ENCODE data around the gene SWT1.
"Not testable (repeated sequence)": the region's sequence is repeated elsewhere in the genome, so short reads cannot be mapped to it uniquely, and the experiment has no call there.

Gene SWT1

DNA sequence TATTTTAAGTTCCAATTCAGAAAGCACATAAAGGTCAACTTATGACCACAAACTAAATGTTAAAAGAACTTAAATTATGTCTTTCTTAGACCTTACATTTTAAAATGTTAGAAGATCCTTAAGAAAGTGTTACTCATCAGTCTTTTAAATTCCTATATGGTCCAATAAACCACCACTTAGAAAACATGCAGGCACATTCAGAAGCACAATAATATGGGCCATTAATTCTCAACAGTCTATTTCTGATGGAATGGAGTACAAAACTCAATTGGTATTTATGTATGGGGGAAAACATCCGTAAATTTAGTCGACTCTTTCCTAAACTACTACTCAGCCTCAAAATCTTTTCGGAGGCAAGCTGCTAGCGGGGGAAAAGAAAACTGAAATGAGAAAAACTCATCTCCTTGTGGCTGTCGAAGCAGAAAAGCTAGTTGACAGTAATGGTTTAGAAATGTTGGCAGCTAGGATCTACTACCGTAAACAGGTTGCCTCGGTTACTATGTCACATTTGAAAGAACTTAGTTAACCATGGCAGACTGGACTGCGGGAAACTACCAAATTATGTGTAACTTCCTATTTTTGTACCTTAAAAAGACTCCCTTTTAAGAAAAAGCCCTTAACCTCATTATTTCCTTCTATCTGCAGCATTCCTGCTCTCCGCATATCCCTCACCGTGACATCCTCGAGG is 1.2 kb upstream of the SWT1 start:
- Histone ChIP-seq H3K36me3 (ENCODE audit: insufficient read depth, low read length) (no peaks in the 10 kb centered on the region; the same call in 1 of the 2 replicates), H3K9ac (ENCODE audit: low read depth, low read length) (peak overlapping the region; percentile 81), H3K4me1 (ENCODE audit: insufficient read depth, low read length) (no peaks in the 10 kb centered on the region), H3K9me3 (ENCODE audit: control insufficient read depth, insufficient read depth, low read length) (no peaks in the 10 kb centered on the region)

GRCh38 chr1:185156288-185156853 is 596 bp upstream of the SWT1 start:
- H3K9ac ChIP-seq (ENCODE audit: low read depth, low read length), result peak overlapping the region; percentile 81
- H3K36me3 ChIP-seq (ENCODE audit: insufficient read depth, low read length), result no peaks in the 10 kb centered on the region; the same call in 1 of the 2 replicates
- no peaks in the 10 kb centered on the region for H3K4me1 ChIP-seq (ENCODE audit: insufficient read depth, low read length)
- H3K9me3 ChIP-seq (ENCODE audit: control insufficient read depth, insufficient read depth, low read length), result no peaks in the 10 kb centered on the region

DNA sequence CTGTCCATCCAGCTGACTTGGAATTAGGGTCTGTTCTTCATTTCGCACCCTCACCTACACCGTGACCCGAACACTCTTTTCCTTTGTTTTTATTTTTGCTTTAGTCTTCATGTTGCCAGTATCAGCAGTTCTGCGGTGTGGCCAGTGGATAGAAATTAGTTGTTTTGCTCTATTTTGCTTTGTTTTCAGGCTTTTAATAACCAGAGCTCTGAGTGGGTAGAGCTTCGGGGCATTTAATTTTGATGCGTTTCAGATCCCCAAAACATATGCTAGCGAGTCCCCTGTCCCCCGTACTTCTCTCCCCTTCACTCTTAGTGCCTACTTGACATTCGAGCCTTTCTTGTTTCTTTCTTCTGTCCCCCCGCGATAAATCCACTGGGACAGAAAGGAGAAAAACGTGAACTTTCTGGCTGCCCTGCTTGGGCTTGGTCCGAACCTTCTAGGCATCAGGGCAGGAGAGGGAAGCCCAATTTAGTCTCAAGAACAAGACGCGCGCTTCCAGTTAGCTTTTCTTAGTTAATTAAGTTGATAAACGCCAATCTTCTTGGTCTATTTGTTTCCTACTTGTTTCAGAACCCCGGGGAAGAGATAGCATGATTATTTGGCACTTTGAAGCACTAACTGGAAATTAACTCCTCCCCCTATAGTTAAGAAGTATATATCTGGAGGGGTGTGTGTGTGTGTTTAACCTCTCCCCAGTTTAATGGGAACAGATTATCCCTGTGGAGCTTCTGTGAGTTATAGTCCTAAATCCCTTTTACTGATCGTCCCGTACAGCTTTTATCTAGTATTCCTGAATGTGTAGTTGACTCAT is 839 bp downstream of the SWT1 start:
- Histone ChIP-seq H3K36me3 (ENCODE audit: insufficient read depth, low read length) (no peaks in the 10 kb centered on the region), H3K9ac (ENCODE audit: low read depth, low read length) (peak overlapping the region; percentile 93), H3K9me3 (ENCODE audit: control insufficient read depth, insufficient read depth, low read length) (no peaks in the 10 kb centered on the region), H3K4me1 (ENCODE audit: insufficient read depth, low read length) (no peaks in the 10 kb centered on the region)

DNA sequence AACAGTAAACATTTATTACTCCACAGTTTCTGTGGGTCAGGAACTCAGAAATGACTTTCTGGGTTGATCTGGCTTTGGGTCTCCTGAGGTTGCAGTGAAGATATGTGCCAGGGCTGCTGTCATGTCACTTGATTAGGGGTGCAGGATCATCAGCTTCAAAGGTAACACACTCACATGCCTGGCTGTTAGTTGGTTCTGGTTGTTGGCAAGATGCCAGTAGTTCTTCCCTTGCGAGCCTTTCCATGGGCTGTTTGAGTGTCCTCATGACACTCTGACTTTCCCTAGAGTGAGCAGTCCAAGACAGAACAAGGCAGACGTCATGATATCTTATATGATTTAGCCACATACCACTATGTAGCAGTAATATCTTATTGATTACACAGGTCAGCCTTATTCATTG is 1.8 kb downstream of the SWT1 start:
- Histone ChIP-seq H3K9ac (ENCODE audit: low read depth, low read length) (no peak overlapping the region), H3K4me1 (ENCODE audit: insufficient read depth, low read length) (no peaks in the 10 kb centered on the region), H3K36me3 (ENCODE audit: insufficient read depth, low read length) (no peaks in the 10 kb centered on the region), H3K9me3 (ENCODE audit: control insufficient read depth, insufficient read depth, low read length) (no peaks in the 10 kb centered on the region)

DNA sequence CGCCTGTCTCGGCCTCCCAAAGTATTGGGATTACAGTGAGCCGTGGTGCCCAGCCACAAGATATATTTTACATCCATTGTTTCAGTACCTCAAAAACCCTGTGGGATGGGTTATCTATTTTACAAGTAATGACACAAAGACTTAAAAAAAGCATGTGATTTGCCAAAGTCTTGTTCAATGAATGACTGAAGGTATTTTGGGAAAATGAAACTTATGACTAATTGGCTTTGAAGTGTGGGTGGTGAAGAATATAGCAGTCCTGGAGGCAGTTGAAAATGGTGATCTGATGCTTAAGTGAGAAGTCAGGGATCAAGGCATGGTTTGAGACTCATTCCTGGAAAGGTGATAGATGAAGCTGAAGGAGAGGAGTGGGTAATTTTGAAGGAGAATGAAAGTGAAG is 3.0 kb downstream of the SWT1 start:
- Histone ChIP-seq H3K4me1 (ENCODE audit: insufficient read depth, low read length) (no peaks in the 10 kb centered on the region), H3K9me3 (ENCODE audit: control insufficient read depth, insufficient read depth, low read length) (no peaks in the 10 kb centered on the region), H3K36me3 (ENCODE audit: insufficient read depth, low read length) (no peaks in the 10 kb centered on the region), H3K9ac (ENCODE audit: low read depth, low read length) (no peak overlapping the region)

DNA sequence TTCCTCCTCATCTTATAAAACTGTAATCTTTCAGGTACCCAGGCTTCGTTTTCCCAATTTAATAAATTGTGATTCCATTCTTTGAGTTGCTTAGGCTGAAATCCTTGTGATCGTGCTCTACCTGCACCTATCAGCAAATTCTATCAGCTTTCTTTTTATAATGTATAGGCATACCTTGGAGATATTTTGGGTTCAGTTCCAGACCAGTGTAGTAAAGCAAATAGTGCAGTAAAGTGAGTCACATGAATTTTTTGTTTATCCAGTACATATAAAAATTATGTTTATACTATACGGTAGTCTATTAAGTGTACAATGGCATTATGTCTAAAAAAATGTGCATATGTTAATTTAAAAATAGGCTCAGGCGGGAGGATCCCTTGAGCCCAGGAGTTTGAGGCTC is 5.5 kb downstream of the SWT1 start:
- H3K36me3 ChIP-seq (ENCODE audit: insufficient read depth, low read length), result no peaks in the 10 kb centered on the region
- H3K4me1 ChIP-seq (ENCODE audit: insufficient read depth, low read length), result no peaks in the 10 kb centered on the region
- no peak overlapping the region for H3K9ac ChIP-seq (ENCODE audit: low read depth, low read length)
- no peaks in the 10 kb centered on the region for H3K9me3 ChIP-seq (ENCODE audit: control insufficient read depth, insufficient read depth, low read length)

GRCh38 chr1:185166106-185166505 is 9.1 kb downstream of the SWT1 start:
- Histone ChIP-seq H3K9me3 (ENCODE audit: control insufficient read depth, insufficient read depth, low read length) (no peaks in the 10 kb centered on the region), H3K4me1 (ENCODE audit: insufficient read depth, low read length) (no peaks in the 10 kb centered on the region), H3K9ac (ENCODE audit: low read depth, low read length) (no peak overlapping the region), H3K36me3 (ENCODE audit: insufficient read depth, low read length) (no peaks in the 10 kb centered on the region)

DNA sequence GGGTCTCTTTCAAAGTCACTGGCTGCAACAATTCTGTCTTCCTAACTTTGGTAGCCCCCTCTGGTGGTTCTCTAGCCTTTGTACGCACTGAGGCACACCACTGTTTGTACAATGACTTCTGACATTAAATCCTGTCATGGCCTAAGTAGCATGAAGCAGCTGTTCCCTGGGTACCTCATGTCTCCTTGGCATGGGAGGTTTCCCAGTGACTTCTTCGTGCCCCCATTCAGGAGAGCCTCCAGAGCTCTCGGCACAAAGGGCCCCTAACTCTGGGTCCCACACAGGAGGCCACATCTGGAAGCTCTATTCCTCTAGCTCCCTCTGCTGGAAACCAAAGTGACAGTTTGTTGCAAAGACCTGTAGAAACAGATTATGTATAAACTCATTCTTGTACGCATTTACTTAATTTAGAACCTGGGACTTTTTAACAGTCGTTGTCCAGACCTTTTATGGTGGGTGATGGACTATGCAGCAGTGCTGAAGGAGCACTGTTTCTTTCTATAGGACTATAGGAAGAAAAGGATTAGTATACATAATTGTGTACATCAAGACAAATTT is 13.4 kb downstream of the SWT1 start:
- Histone ChIP-seq H3K9ac (ENCODE audit: low read depth, low read length) (no peak overlapping the region; the same call in 1 of the 2 replicates), H3K9me3 (ENCODE audit: control insufficient read depth, insufficient read depth, low read length) (no peaks in the 10 kb centered on the region), H3K36me3 (ENCODE audit: insufficient read depth, low read length) (no peaks in the 10 kb centered on the region), H3K4me1 (ENCODE audit: insufficient read depth, low read length) (no peaks in the 10 kb centered on the region)

- no peak overlapping the region for H3K9ac ChIP-seq (ENCODE audit: low read depth, low read length)
- H3K36me3 ChIP-seq (ENCODE audit: insufficient read depth, low read length), result no peaks in the 10 kb centered on the region
These were observed 36.8 kb downstream of the SWT1 start for GRCh38 chr1:185193756-185194155.

DNA sequence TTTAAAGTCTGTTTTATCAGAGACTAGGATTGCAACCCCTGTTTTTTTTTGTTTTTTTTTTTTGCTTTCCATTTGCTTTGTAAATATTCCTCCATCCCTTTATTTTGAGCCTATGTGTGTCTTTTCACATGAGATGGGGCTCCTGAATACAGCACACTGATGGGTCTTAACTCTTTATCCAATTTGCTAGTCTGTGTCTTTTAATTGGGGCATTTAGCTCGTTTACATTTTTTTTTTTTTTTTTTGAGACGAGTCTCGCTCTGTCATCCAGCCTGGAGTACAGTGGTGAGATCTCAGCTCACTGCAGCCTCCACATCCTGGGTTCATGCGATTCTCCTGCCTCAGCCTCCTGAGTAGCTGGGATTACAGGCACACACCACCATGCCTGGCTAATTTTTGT is 41.7 kb downstream of the SWT1 start:
- H3K9ac ChIP-seq (ENCODE audit: low read depth, low read length); H3K4me1 ChIP-seq (ENCODE audit: insufficient read depth, low read length); H3K36me3 ChIP-seq (ENCODE audit: insufficient read depth, low read length); H3K9me3 ChIP-seq (ENCODE audit: control insufficient read depth, insufficient read depth, low read length): not testable (repeated sequence)

More at GRCh38 chr1:185193756-185194155, 36.8 kb downstream of the SWT1 start:
- Histone ChIP-seq H3K4me1 (ENCODE audit: insufficient read depth, low read length) (no peaks in the 10 kb centered on the region), H3K9me3 (ENCODE audit: control insufficient read depth, insufficient read depth, low read length) (no peaks in the 10 kb centered on the region)

DNA sequence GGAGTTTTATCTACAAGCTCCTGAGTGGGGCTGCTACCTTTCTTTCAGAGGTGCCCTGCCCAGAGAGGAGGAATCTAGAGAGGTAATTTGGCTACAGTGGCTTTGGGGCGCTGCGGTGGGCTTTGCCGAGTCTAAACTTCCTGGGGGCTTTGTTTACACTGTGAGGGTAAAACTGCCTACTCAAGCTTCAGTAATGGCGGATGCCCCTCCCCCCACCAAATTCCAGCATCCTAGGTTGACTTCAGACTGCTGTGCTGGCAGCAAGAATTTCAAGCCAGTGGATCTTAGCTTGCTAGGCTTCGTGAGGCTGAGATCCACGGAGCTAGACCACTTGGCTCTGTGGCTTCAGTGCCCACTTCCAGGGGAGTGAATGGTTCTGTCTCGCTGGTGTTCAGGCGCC is 43.9 kb downstream of the SWT1 start:
- no peaks in the 10 kb centered on the region for H3K4me1 ChIP-seq (ENCODE audit: insufficient read depth, low read length)
- no peaks in the 10 kb centered on the region for H3K9me3 ChIP-seq (ENCODE audit: control insufficient read depth, insufficient read depth, low read length)
- H3K9ac ChIP-seq (ENCODE audit: low read depth, low read length), result no peak overlapping the region
- H3K36me3 ChIP-seq (ENCODE audit: insufficient read depth, low read length), result no peaks in the 10 kb centered on the region

- no peaks in the 10 kb centered on the region for H3K4me1 ChIP-seq (ENCODE audit: insufficient read depth, low read length)
- H3K36me3 ChIP-seq (ENCODE audit: insufficient read depth, low read length), result no peaks in the 10 kb centered on the region
- H3K9me3 ChIP-seq (ENCODE audit: control insufficient read depth, insufficient read depth, low read length), result no peaks in the 10 kb centered on the region
- no peak overlapping the region for H3K9ac ChIP-seq (ENCODE audit: low read depth, low read length)
These were observed 50.2 kb downstream of the SWT1 start for GRCh38 chr1:185207170-185207569.

DNA sequence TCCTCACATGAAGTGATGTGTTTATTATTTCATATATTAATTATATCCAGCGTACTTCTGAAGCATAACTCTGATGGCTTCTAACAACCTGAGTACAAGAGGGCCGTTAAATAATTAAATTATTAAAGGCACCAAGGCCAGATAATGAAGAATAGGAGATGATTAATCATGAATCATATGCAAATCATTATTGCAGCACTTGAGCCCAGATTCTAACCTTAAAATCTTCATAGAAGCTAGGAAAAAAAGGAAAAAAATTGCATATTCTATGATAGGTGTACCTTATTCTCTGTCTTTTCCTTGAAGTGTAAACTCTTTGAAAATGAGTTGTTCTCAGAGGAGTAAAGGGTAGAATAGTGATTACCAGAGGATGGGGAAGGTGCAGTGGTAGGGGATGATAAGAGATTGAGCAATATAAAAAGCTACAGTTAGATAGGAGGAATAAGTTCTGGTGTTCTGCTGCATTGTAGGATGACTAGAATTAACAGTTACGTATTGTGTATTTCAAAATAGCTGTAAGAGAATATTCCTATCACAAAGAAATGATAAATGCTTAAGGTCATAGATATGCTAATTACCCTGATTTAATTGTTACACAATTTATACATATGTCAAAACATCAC is 51.1 kb downstream of the SWT1 start:
- Histone ChIP-seq H3K9me3 (ENCODE audit: control insufficient read depth, insufficient read depth, low read length) (no peaks in the 10 kb centered on the region), H3K36me3 (ENCODE audit: insufficient read depth, low read length) (no peaks in the 10 kb centered on the region), H3K9ac (ENCODE audit: low read depth, low read length) (no peak overlapping the region), H3K4me1 (ENCODE audit: insufficient read depth, low read length) (no peaks in the 10 kb centered on the region)

GRCh38 chr1:185208626-185209180 is 51.7 kb downstream of the SWT1 start:
- Histone ChIP-seq H3K9me3 (ENCODE audit: control insufficient read depth, insufficient read depth, low read length) (no peaks in the 10 kb centered on the region), H3K4me1 (ENCODE audit: insufficient read depth, low read length) (no peaks in the 10 kb centered on the region), H3K36me3 (ENCODE audit: insufficient read depth, low read length) (no peaks in the 10 kb centered on the region), H3K9ac (ENCODE audit: low read depth, low read length) (no peak overlapping the region)
